ENCODE data around the gene TPSB2.
"Not testable (repeated sequence)": the region's sequence is repeated elsewhere in the genome, so short reads cannot be mapped to it uniquely, and the experiment has no call there.

- not testable (repeated sequence) for TF ChIP-seq CTCF (IDR thresholded peaks at IDR 0.05); ESRRA (CRISPR knock-in tag; IDR thresholded peaks at IDR 0.05; ENCODE audit: borderline replicate concordance); FOXP4 (CRISPR knock-in tag; IDR thresholded peaks at IDR 0.05); USF1 (CRISPR knock-in tag; IDR thresholded peaks at IDR 0.05); ZNF263 (CRISPR knock-in tag; IDR thresholded peaks at IDR 0.05; ENCODE audit: low read depth)
- TF ChIP-seq, protein P1, sequence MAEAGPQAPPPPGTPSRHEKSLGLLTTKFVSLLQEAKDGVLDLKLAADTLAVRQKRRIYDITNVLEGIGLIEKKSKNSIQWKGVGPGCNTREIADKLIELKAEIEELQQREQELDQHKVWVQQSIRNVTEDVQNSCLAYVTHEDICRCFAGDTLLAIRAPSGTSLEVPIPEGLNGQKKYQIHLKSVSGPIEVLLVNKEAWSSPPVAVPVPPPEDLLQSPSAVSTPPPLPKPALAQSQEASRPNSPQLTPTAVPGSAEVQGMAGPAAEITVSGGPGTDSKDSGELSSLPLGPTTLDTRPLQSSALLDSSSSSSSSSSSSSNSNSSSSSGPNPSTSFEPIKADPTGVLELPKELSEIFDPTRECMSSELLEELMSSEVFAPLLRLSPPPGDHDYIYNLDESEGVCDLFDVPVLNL (CRISPR knock-in tag; IDR thresholded peaks at IDR 0.05; ENCODE audit: borderline replicate concordance, low read depth): not testable (repeated sequence)
Measured at GRCh38 chr16:1253701-1254364, 23.8 kb upstream of the TPSB2 start.
